Sigmoid colon (tissue), 7 donors: ENCODE results near the gene RNF19B. TPM values are rescaled to one million over a fixed set of nuclear protein-coding genes. Genes with fewer than 3 reads are reported as not detected.
"Not testable (repeated sequence)": the region's sequence is repeated elsewhere in the genome, so short reads cannot be mapped to it uniquely, and the experiment has no call there.

ENCODE experiments used
- DNase-seq: peaks from one replicate; pipeline ENCODE4 v3.0.0-alpha.2; 2019
- H3K27ac ChIP-seq, 4 donors: fragments of 200-600 bp; sonication (generic); one replicate each; pipeline ENCODE4 v1.5.1; 2016 to 2019; ENCODE audit warnings: mild to moderate bottlenecking in 1 of 4
- H3K27me3 ChIP-seq, 3 donors: fragments of 200-600 bp; sonication (generic); one replicate each; pipeline ENCODE4 v1.5.1; 2019; ENCODE audit warnings: mild to moderate bottlenecking in 1 of 3
- H3K36me3 ChIP-seq, 4 donors: fragments of 200-600 bp; sonication (generic); one replicate each; pipeline ENCODE4 v1.5.1; 2016 to 2019
- H3K4me1 ChIP-seq, 4 donors: fragments of 200-600 bp; sonication (generic); one replicate each; pipeline ENCODE4 v1.5.1; 2017 to 2019
- H3K4me3 ChIP-seq, 4 donors: fragments of 200-600 bp; sonication (generic); one replicate each; pipeline ENCODE4 v1.5.1; 2017 to 2019; ENCODE audit warnings: mild to moderate bottlenecking in 2 of 4, moderate library complexity in 1 of 4
- H3K9me3 ChIP-seq, 4 donors: fragments of 200-600 bp in 3 of 4; sonication (generic) in 3 of 4; one replicate each; pipeline versions ENCODE4 v1.5.1 to v1.6.1; 2013 to 2019
- CTCF ChIP-seq, 4 experiments: fragments of 450-650 bp in 3 of 4; fragments of 200-600 bp in 1 of 4; IDR thresholded peaks; one replicate each; pipeline ENCODE4 v1.5.1; 2016 to 2019; ENCODE audit warnings: antibody characterized with exemption in 4 of 4, mild to moderate bottlenecking in 3 of 4, moderate library complexity in 2 of 4
- EP300 ChIP-seq, 4 donors: sonication (generic); formaldehyde crosslinking; IDR thresholded peaks; one replicate each; pipeline ENCODE4 v1.6.1; 2017; ENCODE audit warnings: antibody characterized with exemption in 4 of 4
- POLR2A ChIP-seq, 2 donors: fragments of 450-650 bp; IDR thresholded peaks; one replicate each; pipeline ENCODE4 v1.6.1; 2016; ENCODE audit warnings: antibody characterized with exemption in 2 of 2, mild to moderate bottlenecking in 2 of 2, moderate library complexity in 2 of 2
- POLR2AphosphoS5 ChIP-seq, 4 donors: sonication (generic); formaldehyde crosslinking; IDR thresholded peaks; one replicate each; pipeline ENCODE4 v1.6.1; 2017; ENCODE audit warnings: antibody characterized with exemption in 4 of 4
- WGBS, 2 donors: extraction: QIAGEN DNeasy Blood & Tissue Kit; methylation state at CpG; one replicate each; pipeline ENCODE4 v1.1.7; 2013; 5-methylcytosine and 5-hydroxymethylcytosine counted together
- intact Hi-C: fragments of 100-400 bp; cut with DNase I; formaldehyde crosslinking; loops from one replicate; pipeline ENCODE4 v1.15.1; 2023
- polyA plus RNA-seq, 3 donors: library from polyadenylated mRNA; stranded (reverse); fragments of 200-250 nt; gene quantifications; one replicate each; pipeline ENCODE4 v1.2.3, GENCODE V29; 2013
- total RNA-seq, 4 donors: library from RNA; depleted of rRNA; stranded (reverse); fragments of >200 nt; gene quantifications; one replicate each; pipeline ENCODE4 v1.1.0, GENCODE V29; 2016
- donor health status: healthy with polysubstance abuse.
- donor health status: Bipolar disorder and iron deficiency.
- donor health status: healthy.

Gene RNF19B
- total and polyA plus RNA-seq, 7 donors, result 14.5 to 50.7 (median 28.9) TPM

- intact Hi-C loops, result no loop called here
- no peak overlapping the region for H3K27ac ChIP-seq
- no peak overlapping the region for H3K4me3 ChIP-seq
- no peaks in the 10 kb centered on the region for H3K9me3 ChIP-seq
- H3K4me1 ChIP-seq, result peaks cover 0 to 5% (median 2%) of the 10 kb centered on the region in 4 donors
- WGBS, 2 donors, result 93 to 96% methylated on average over 4 of the region's 4 CpGs
- no peak for DNase-seq
- TF ChIP-seq EP300 (IDR thresholded peaks at IDR 0.05), result no peak
- TF ChIP-seq POLR2A (IDR thresholded peaks at IDR 0.05), result no peak
- TF ChIP-seq CTCF (IDR thresholded peaks at IDR 0.05), result no peak
- no peak for TF ChIP-seq POLR2AphosphoS5 (IDR thresholded peaks at IDR 0.05)
- H3K36me3 ChIP-seq, result no peaks in the 10 kb centered on the region
- no peaks in the 10 kb centered on the region for H3K27me3 ChIP-seq
Measured at GRCh38 chr1:32978854-32979253, 14.2 kb upstream of the RNF19B start.

GRCh38 chr1:32977546-32978087 lies 13.0 kb upstream of the RNF19B start:
- DNase-seq, result no peak
- H3K4me1 ChIP-seq, result peaks cover 0 to 11% (median 6%) of the 10 kb centered on the region in 4 donors
- no peak for TF ChIP-seq POLR2A (IDR thresholded peaks at IDR 0.05)
- TF ChIP-seq EP300 (IDR thresholded peaks at IDR 0.05), result no peak
- no peak for TF ChIP-seq CTCF (IDR thresholded peaks at IDR 0.05)
- TF ChIP-seq POLR2AphosphoS5 (IDR thresholded peaks at IDR 0.05), result no peak
- H3K27me3 ChIP-seq, result no peaks in the 10 kb centered on the region
- no peaks in the 10 kb centered on the region for H3K9me3 ChIP-seq
- intact Hi-C loops, result no loop called here
- no peak overlapping the region for H3K4me3 ChIP-seq
- no peak overlapping the region for H3K27ac ChIP-seq
- WGBS, 2 donors, result 84 to 85% methylated on average over 4 of the region's 4 CpGs
- no peaks in the 10 kb centered on the region for H3K36me3 ChIP-seq

GRCh38 chr1:32975055-32975454 lies 10.4 kb upstream of the RNF19B start:
- H3K9me3 ChIP-seq, H3K36me3 ChIP-seq, H3K27ac ChIP-seq, H3K27me3 ChIP-seq, H3K4me3 ChIP-seq, DNase-seq, intact Hi-C loops: not testable (repeated sequence)
- WGBS, 2 donors, result 79 to 95% methylated on average over 22 to 25 of the region's 30 CpGs
- peaks cover 0 to 11% (median 6%) of the 10 kb centered on the region in 4 donors for H3K4me1 ChIP-seq

GRCh38 chr1:32973458-32973857 lies 8.8 kb upstream of the RNF19B start:
- 45 to 49% methylated on average over 4 of the region's 6 CpGs for WGBS, 2 donors
- DNase-seq, H3K27ac ChIP-seq, H3K27me3 ChIP-seq, intact Hi-C loops, H3K9me3 ChIP-seq, H3K36me3 ChIP-seq: not testable (repeated sequence)
- Histone ChIP-seq H3K4me3 (peak overlapping the region; percentile 34 to 64 (median 54)), H3K4me1 (peaks cover 0 to 11% (median 6%) of the 10 kb centered on the region in 4 donors)

GRCh38 chr1:32972814-32973428 lies 8.3 kb upstream of the RNF19B start:
- peaks cover 0 to 11% (median 6%) of the 10 kb centered on the region in 4 donors for H3K4me1 ChIP-seq
- TF ChIP-seq POLR2AphosphoS5 (IDR thresholded peaks at IDR 0.05), result peak in 2 of 4 donors; percentile 26 to 69
- TF ChIP-seq EP300 (IDR thresholded peaks at IDR 0.05), result no peak
- H3K27me3 ChIP-seq, result no peaks in the 10 kb centered on the region
- intact Hi-C loops, result no loop called here
- H3K36me3 ChIP-seq, result no peaks in the 10 kb centered on the region
- H3K9me3 ChIP-seq, result no peaks in the 10 kb centered on the region
- peak; percentile 77 for DNase-seq
- H3K27ac ChIP-seq, result peak overlapping the region; percentile 11 to 63 (median 38)
- 2% methylated on average over 58 of the region's 58 CpGs for WGBS, 2 donors
- H3K4me3 ChIP-seq, result peak overlapping the region; percentile 34 to 64 (median 54)

- peaks cover 0 to 11% (median 6%) of the 10 kb centered on the region in 4 donors for H3K4me1 ChIP-seq
- intact Hi-C loops, result no loop called here
- no peak overlapping the region for H3K4me3 ChIP-seq
- H3K9me3 ChIP-seq, result no peaks in the 10 kb centered on the region
- H3K27ac ChIP-seq, result no peak overlapping the region
- no peaks in the 10 kb centered on the region for H3K36me3 ChIP-seq
- WGBS, 2 donors, result 93 to 94% methylated on average over 3 of the region's 3 CpGs
- TF ChIP-seq CTCF (IDR thresholded peaks at IDR 0.05) (no peak), EP300 (IDR thresholded peaks at IDR 0.05) (no peak), POLR2AphosphoS5 (IDR thresholded peaks at IDR 0.05) (no peak), POLR2A (IDR thresholded peaks at IDR 0.05) (no peak)
- DNase-seq, result no peak
- no peaks in the 10 kb centered on the region for H3K27me3 ChIP-seq
Measured at GRCh38 chr1:32971576-32971975, 7.0 kb upstream of the RNF19B start.
